BE2C (cell line): Measurements from ENCODE around the gene ARHGAP42.

Experiments
- DNase-seq: peaks from one replicate; pipeline ENCODE4 v3.0.0-alpha.2; 2020
- H3K27me3 ChIP-seq: fragments of 250-450 bp; sonication (Bioruptor Pico); 2 replicates; pipeline ENCODE4 v1.5.1; 2020; ENCODE audit warnings: mild to moderate bottlenecking
- H3K36me3 ChIP-seq: fragments of 250-450 bp; sonication (Bioruptor Pico); 2 replicates; pipeline ENCODE4 v1.5.1; 2020; ENCODE audit warnings: mild to moderate bottlenecking
- H3K4me1 ChIP-seq: fragments of 250-450 bp; sonication (Bioruptor Pico); 2 replicates; pipeline ENCODE4 v1.5.1; 2020
- H3K4me3 ChIP-seq: 2 replicates; pipeline ENCODE4 v1.5.1; 2011; ENCODE audit warnings: low read depth, low read length
- H3K9me3 ChIP-seq: fragments of 250-450 bp; sonication (Bioruptor Pico); 2 replicates; pipeline ENCODE4 v1.5.1; 2020
- TF ChIP-seq, protein P1 (sequence below): IDR thresholded peaks from 2 replicates; pipeline ENCODE4 v1.5.1; 2012; ENCODE audit warnings: mild to moderate bottlenecking, low read depth, low read length

ARHGAP42 gene

DNA sequence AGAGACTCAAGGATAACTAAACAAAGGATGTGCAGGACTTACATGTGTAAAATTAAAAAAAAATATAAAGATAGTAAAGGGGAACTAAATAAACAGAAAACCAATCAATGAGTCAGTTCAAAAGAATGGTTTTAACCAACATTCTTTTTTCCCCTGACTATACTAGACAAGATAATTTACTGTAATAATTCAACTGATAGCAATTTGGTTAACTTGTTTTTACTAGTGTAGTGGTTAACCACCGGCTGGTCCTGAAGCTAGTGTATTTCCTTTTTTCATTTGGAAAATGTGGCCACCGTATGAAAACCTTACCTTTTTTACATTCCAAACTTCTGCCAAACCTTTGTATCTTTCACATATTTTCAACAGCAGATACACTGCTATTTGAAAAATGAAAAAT lies 123.1 kb downstream of the ARHGAP42 start:
- no peaks in the 10 kb centered on the region for H3K36me3 ChIP-seq
- TF ChIP-seq, protein P1, sequence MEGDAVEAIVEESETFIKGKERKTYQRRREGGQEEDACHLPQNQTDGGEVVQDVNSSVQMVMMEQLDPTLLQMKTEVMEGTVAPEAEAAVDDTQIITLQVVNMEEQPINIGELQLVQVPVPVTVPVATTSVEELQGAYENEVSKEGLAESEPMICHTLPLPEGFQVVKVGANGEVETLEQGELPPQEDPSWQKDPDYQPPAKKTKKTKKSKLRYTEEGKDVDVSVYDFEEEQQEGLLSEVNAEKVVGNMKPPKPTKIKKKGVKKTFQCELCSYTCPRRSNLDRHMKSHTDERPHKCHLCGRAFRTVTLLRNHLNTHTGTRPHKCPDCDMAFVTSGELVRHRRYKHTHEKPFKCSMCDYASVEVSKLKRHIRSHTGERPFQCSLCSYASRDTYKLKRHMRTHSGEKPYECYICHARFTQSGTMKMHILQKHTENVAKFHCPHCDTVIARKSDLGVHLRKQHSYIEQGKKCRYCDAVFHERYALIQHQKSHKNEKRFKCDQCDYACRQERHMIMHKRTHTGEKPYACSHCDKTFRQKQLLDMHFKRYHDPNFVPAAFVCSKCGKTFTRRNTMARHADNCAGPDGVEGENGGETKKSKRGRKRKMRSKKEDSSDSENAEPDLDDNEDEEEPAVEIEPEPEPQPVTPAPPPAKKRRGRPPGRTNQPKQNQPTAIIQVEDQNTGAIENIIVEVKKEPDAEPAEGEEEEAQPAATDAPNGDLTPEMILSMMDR: no peak
- H3K4me3 ChIP-seq: no peak overlapping the region
- DNase-seq: no peak
- no peaks in the 10 kb centered on the region for H3K27me3 ChIP-seq
- no peaks in the 10 kb centered on the region for H3K9me3 ChIP-seq
- H3K4me1 ChIP-seq: peaks cover 6% of the 10 kb centered on the region

DNA sequence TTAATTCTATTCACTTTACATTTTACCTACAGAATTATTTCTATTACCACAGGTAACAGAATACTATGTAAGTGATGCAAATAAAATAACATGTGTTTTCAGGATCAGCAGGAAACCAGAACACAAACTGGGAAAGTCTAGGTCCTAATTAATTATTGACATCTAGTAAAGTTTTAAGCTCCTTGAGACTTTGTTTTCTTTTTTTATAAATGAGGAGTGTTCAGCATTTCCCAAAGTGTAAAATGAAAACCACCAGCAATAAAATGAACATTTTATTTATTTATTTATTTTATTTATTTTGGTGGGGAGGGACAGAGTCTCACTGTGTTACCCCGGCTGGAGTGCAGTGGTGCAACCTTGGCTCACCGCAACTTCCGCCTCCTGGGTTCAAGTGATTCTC lies 123.6 kb downstream of the ARHGAP42 start:
- TF ChIP-seq, protein P1: no peak
- H3K36me3 ChIP-seq: no peaks in the 10 kb centered on the region
- H3K4me3 ChIP-seq: no peak overlapping the region
- no peaks in the 10 kb centered on the region for H3K27me3 ChIP-seq
- no peaks in the 10 kb centered on the region for H3K9me3 ChIP-seq
- DNase-seq: no peak
- H3K4me1 ChIP-seq: peaks cover 6% of the 10 kb centered on the region

DNA sequence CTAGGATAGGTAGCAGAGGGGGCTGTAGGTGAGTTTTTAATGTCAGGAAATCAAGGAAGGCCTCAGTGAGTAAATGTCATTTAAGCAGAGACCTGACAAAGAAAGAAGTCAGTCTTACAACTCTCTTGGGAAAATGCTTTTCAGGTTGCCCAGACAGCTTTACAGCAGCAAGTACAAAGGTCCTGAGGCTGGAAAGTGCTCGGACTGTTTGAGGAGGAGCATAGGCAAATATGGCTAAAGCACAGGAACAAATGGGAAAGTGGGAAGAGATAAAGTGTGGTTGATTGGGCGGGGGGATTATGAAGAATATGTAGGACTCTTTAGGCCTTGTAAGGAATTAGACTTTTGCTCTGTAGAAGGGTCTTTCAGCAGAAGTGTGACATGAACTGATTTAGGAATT lies 125.4 kb downstream of the ARHGAP42 start:
- H3K4me1 ChIP-seq: peaks cover 13% of the 10 kb centered on the region
- H3K27me3 ChIP-seq: no peaks in the 10 kb centered on the region
- no peak overlapping the region for H3K4me3 ChIP-seq
- no peaks in the 10 kb centered on the region for H3K36me3 ChIP-seq
- TF ChIP-seq, protein P1: no peak
- DNase-seq: no peak
- no peaks in the 10 kb centered on the region for H3K9me3 ChIP-seq

DNA sequence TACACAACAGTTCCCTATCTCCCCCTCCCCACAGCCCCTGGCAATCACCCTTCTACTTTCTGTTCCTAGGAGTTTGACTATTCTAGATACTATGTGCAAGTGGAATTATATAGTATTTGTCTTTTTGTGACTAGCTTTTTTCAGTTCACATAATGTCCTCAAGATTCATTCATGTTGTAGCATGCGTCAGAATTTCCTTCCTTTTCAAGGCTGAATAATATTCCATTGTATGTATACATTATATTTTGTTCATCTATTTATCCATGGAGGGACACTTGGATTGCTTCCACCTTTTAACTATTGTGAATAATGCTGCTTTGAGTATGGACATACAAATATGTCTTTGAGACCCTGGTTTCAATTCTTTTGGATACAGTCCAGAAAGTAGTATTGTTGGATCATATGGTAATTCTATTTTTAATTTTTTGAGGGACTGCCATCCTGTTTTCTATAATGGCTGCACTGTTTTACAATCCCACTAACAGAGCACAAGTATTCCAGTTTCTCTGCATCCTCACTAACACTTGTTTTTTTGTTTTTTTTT lies 128.8 kb downstream of the ARHGAP42 start:
- no peaks in the 10 kb centered on the region for H3K9me3 ChIP-seq
- no peak overlapping the region for H3K4me3 ChIP-seq
- no peak for DNase-seq
- H3K4me1 ChIP-seq: peaks cover 28% of the 10 kb centered on the region
- no peaks in the 10 kb centered on the region for H3K36me3 ChIP-seq
- TF ChIP-seq, protein P1: no peak
- no peaks in the 10 kb centered on the region for H3K27me3 ChIP-seq

DNA sequence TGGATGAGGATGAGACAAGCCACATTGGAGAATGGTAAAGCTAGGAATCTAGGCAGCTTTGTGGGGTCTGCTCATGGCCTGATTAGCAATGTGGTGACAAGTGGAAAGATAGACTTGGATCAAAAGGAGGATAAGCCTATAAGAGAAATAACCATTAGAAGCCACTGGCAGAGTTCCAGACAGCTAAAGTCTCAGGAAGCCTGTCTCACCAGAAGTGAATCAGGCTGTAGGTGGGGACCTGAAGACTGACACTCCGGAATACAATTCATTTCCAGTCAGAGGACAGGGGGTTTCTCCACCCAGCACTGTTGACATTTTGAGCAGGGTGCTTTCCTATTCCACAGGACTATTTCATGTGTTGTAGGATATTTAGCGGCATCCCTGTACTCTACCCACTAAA lies 129.7 kb downstream of the ARHGAP42 start:
- H3K4me3 ChIP-seq: no peak overlapping the region
- TF ChIP-seq, protein P1: no peak
- no peaks in the 10 kb centered on the region for H3K36me3 ChIP-seq
- H3K9me3 ChIP-seq: no peaks in the 10 kb centered on the region
- H3K4me1 ChIP-seq: peaks cover 33% of the 10 kb centered on the region
- DNase-seq: peak; percentile 65
- H3K27me3 ChIP-seq: no peaks in the 10 kb centered on the region

DNA sequence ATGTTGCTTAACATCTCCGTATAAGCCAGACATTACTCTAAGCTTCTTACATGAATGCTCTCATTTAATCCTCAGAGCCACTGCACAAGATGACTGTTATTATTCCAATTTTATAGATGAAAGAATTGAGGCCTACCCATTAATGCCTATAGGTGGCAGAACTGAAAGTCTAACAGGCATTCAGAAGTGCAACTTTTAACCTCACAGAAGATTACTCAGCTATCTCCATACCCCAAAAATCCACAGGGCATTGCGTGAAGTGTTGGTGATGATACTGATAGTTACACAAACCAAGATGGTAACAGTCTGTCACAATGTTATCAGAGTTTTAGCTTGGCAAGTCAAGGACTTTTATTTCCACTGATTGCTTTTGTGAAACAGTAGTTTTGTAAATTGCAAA lies 130.5 kb downstream of the ARHGAP42 start:
- peaks cover 38% of the 10 kb centered on the region for H3K4me1 ChIP-seq
- H3K27me3 ChIP-seq: no peaks in the 10 kb centered on the region
- no peaks in the 10 kb centered on the region for H3K36me3 ChIP-seq
- H3K9me3 ChIP-seq: no peaks in the 10 kb centered on the region
- TF ChIP-seq, protein P1: peak; percentile 30
- H3K4me3 ChIP-seq: no peak overlapping the region
- no peak for DNase-seq
